Measurements from ENCODE around the gene CREB3L2.

The CREB3L2 gene

GRCh38 chr7:138008588-138009349 lies 6.9 kb upstream of the CREB3L2 start:
- DNase-seq (ENCODE audit: low spot score), result peak; percentile 51
- TF ChIP-seq CTCF (IDR thresholded peaks at IDR 0.05; ENCODE audit: extremely low read depth, missing control alignments), result peak; percentile 60

- TF ChIP-seq CTCF (IDR thresholded peaks at IDR 0.05; ENCODE audit: extremely low read depth, missing control alignments), result no peak
- no peak for DNase-seq (ENCODE audit: low spot score)
Measured at GRCh38 chr7:138008019-138008587, 6.2 kb upstream of the CREB3L2 start.

GRCh38 chr7:138006106-138006505 lies 4.2 kb upstream of the CREB3L2 start:
- no peak for DNase-seq (ENCODE audit: low spot score)
- no peak for TF ChIP-seq CTCF (IDR thresholded peaks at IDR 0.05; ENCODE audit: extremely low read depth, missing control alignments)

GRCh38 chr7:138004936-138005335 lies 3.0 kb upstream of the CREB3L2 start:
- no peak for DNase-seq (ENCODE audit: low spot score)
- no peak for TF ChIP-seq CTCF (IDR thresholded peaks at IDR 0.05; ENCODE audit: extremely low read depth, missing control alignments)

- DNase-seq (ENCODE audit: low spot score), result no peak
- no peak for TF ChIP-seq CTCF (IDR thresholded peaks at IDR 0.05; ENCODE audit: extremely low read depth, missing control alignments)
Measured at GRCh38 chr7:138004046-138004445, 2.2 kb upstream of the CREB3L2 start.

- no peak for TF ChIP-seq CTCF (IDR thresholded peaks at IDR 0.05; ENCODE audit: extremely low read depth, missing control alignments)
- DNase-seq (ENCODE audit: low spot score), result no peak
Measured at GRCh38 chr7:138002828-138003189, 923 bp upstream of the CREB3L2 start.

- DNase-seq (ENCODE audit: low spot score), result peak; percentile 92
- TF ChIP-seq CTCF (IDR thresholded peaks at IDR 0.05; ENCODE audit: extremely low read depth, missing control alignments), result peak; percentile 56
Measured at GRCh38 chr7:138002096-138002827, 376 bp upstream of the CREB3L2 start.
